SU-DHL-6 (cell line): ENCODE measurements around the gene MAP3K20.

Experiments
- CTCF ChIP-seq: fragments of 200-600 bp; sonication (generic); IDR thresholded peaks from one replicate; pipeline ENCODE4 v1.5.1; 2017; ENCODE audit warnings: antibody characterized with exemption, mild to moderate bottlenecking, low read length, moderate library complexity; ENCODE audit not compliant: insufficient read depth, poor library complexity, severe bottlenecking
- EZH2phosphoT487 ChIP-seq: fragments of 200-600 bp; sonication (generic), shearing (Covaris generic); conservative IDR thresholded peaks from 2 replicates; pipeline ENCODE4 v1.6.1; 2018; ENCODE audit warnings: mild to moderate bottlenecking, antibody characterized with exemption, low read length, moderate library complexity, mixed read lengths

- TF ChIP-seq EZH2phosphoT487 (no peak), CTCF (no peak)
Observed at GRCh38 chr2:173136067-173136466, 60.4 kb downstream of the MAP3K20 start.
